Measurements from ENCODE around the gene PDE6G.

Gene PDE6G

GRCh38 chr17:81635973-81636504 lies 20.3 kb downstream of the PDE6G start:
- H3K23ac ChIP-seq (ENCODE audit: low read length in 2 of 2): no peak overlapping the region
- H3K4ac ChIP-seq (ENCODE audit: low read depth in 1 of 2, low read length in 2 of 2): peak overlapping the region in 1 of 2 experiments; percentile 74
- H2BK5ac ChIP-seq (ENCODE audit: low read depth, low read length, poor library complexity, severe bottlenecking): no peak overlapping the region
- H3K4me3 ChIP-seq (ENCODE audit: insufficient read depth in 1 of 2, low read depth in 1 of 2, low read length in 2 of 2): peak overlapping the region; percentile 75 to 89
- H3K9ac ChIP-seq (ENCODE audit: low read length): peak overlapping the region; percentile 99
- 35% methylated on average over 14 of the region's 18 CpGs for WGBS
- H2AK5ac ChIP-seq (ENCODE audit: low read length, severe bottlenecking): no peak overlapping the region
- H2AFZ ChIP-seq (ENCODE audit: low read depth, low read length): no peak overlapping the region
- H3K36me3 ChIP-seq (ENCODE audit: control insufficient read depth in 1 of 2, insufficient read depth in 2 of 2, low read depth in 1 of 2, low read length in 2 of 2): peaks cover 5 to 10% of the 10 kb centered on the region in 2 experiments
- H2BK120ac ChIP-seq (ENCODE audit: low read depth, low read length): no peak overlapping the region
- peaks cover 12% of the 10 kb centered on the region for H3K4me1 ChIP-seq (ENCODE audit: control insufficient read depth, insufficient read depth, low read depth, low read length)
- peak overlapping the region; percentile 82 for H3K4me2 ChIP-seq (ENCODE audit: low read length, poor library complexity, severe bottlenecking)
- H3K79me1 ChIP-seq (replicated peaks; ENCODE audit: low read length, poor library complexity, severe bottlenecking): no peaks in the 10 kb centered on the region
- H3K9me3 ChIP-seq (ENCODE audit: control insufficient read depth, low read length): no peaks in the 10 kb centered on the region
- H3K18ac ChIP-seq (ENCODE audit: low read depth in 1 of 2, low read length in 2 of 2): peak overlapping the region in 1 of 2 experiments; percentile 52
- H4K91ac ChIP-seq (ENCODE audit: low read length): peak overlapping the region; percentile 1
- no peak overlapping the region for H2BK15ac ChIP-seq (ENCODE audit: low read depth, poor library complexity, severe bottlenecking)
- no peak overlapping the region for H3K14ac ChIP-seq (ENCODE audit: low read length in 2 of 2)
- peak overlapping the region; percentile 92 for H3K27ac ChIP-seq (ENCODE audit: low read length, poor library complexity, severe bottlenecking)
- DNase-seq: no peak
- no peak overlapping the region for H2BK12ac ChIP-seq (ENCODE audit: low read length in 2 of 2)
- no peak overlapping the region for H4K8ac ChIP-seq (ENCODE audit: low read length)
- H3K27me3 ChIP-seq (ENCODE audit: control insufficient read depth in 1 of 2, insufficient read depth in 1 of 2, low read length in 2 of 2): no peaks in the 10 kb centered on the region

GRCh38 chr17:81635431-81635830 lies 20.9 kb downstream of the PDE6G start:
- no peaks in the 10 kb centered on the region for H3K9me3 ChIP-seq (ENCODE audit: control insufficient read depth, low read length)
- H3K4ac ChIP-seq (ENCODE audit: low read depth in 1 of 2, low read length in 2 of 2): no peak overlapping the region
- no peak for DNase-seq
- H4K8ac ChIP-seq (ENCODE audit: low read length): no peak overlapping the region
- H3K23ac ChIP-seq (ENCODE audit: low read length in 2 of 2): no peak overlapping the region
- H4K91ac ChIP-seq (ENCODE audit: low read length): no peak overlapping the region
- 95% methylated on average over 5 of the region's 5 CpGs for WGBS
- no peak overlapping the region for H2AFZ ChIP-seq (ENCODE audit: low read depth, low read length)
- H3K79me1 ChIP-seq (replicated peaks; ENCODE audit: low read length, poor library complexity, severe bottlenecking): peaks cover 2% of the 10 kb centered on the region
- no peak overlapping the region for H3K14ac ChIP-seq (ENCODE audit: low read length in 2 of 2)
- no peak overlapping the region for H3K27ac ChIP-seq (ENCODE audit: low read length, poor library complexity, severe bottlenecking)
- no peak overlapping the region for H2BK12ac ChIP-seq (ENCODE audit: low read length in 2 of 2)
- no peak overlapping the region for H2AK5ac ChIP-seq (ENCODE audit: low read length, severe bottlenecking)
- no peak overlapping the region for H2BK5ac ChIP-seq (ENCODE audit: low read depth, low read length, poor library complexity, severe bottlenecking)
- H3K4me3 ChIP-seq (ENCODE audit: insufficient read depth in 1 of 2, low read depth in 1 of 2, low read length in 2 of 2): peak overlapping the region in 1 of 2 experiments; percentile 89
- H2BK120ac ChIP-seq (ENCODE audit: low read depth, low read length): no peak overlapping the region
- no peak overlapping the region for H3K18ac ChIP-seq (ENCODE audit: low read depth in 1 of 2, low read length in 2 of 2)
- peak overlapping the region; percentile 99 for H3K9ac ChIP-seq (ENCODE audit: low read length)
- H3K4me2 ChIP-seq (ENCODE audit: low read length, poor library complexity, severe bottlenecking): peak overlapping the region; percentile 82
- H3K36me3 ChIP-seq (ENCODE audit: control insufficient read depth in 1 of 2, insufficient read depth in 2 of 2, low read depth in 1 of 2, low read length in 2 of 2): peaks cover 7 to 10% of the 10 kb centered on the region in 2 experiments
- H3K27me3 ChIP-seq (ENCODE audit: control insufficient read depth in 1 of 2, insufficient read depth in 1 of 2, low read length in 2 of 2): no peaks in the 10 kb centered on the region
- peaks cover 14% of the 10 kb centered on the region for H3K4me1 ChIP-seq (ENCODE audit: control insufficient read depth, insufficient read depth, low read depth, low read length)
- H2BK15ac ChIP-seq (ENCODE audit: low read depth, poor library complexity, severe bottlenecking): no peak overlapping the region

- H4K91ac ChIP-seq (ENCODE audit: low read length): no peak overlapping the region
- no peak overlapping the region for H3K18ac ChIP-seq (ENCODE audit: low read depth in 1 of 2, low read length in 2 of 2)
- no peaks in the 10 kb centered on the region for H3K9me3 ChIP-seq (ENCODE audit: control insufficient read depth, low read length)
- no peaks in the 10 kb centered on the region for H3K27me3 ChIP-seq (ENCODE audit: control insufficient read depth in 1 of 2, insufficient read depth in 1 of 2, low read length in 2 of 2)
- no peak overlapping the region for H3K4ac ChIP-seq (ENCODE audit: low read depth in 1 of 2, low read length in 2 of 2)
- H3K4me3 ChIP-seq (ENCODE audit: insufficient read depth in 1 of 2, low read depth in 1 of 2, low read length in 2 of 2): no peak overlapping the region
- H4K8ac ChIP-seq (ENCODE audit: low read length): no peak overlapping the region
- no peak overlapping the region for H3K4me2 ChIP-seq (ENCODE audit: low read length, poor library complexity, severe bottlenecking)
- H3K4me1 ChIP-seq (ENCODE audit: control insufficient read depth, insufficient read depth, low read depth, low read length): peaks cover 15% of the 10 kb centered on the region
- no peak overlapping the region for H3K27ac ChIP-seq (ENCODE audit: low read length, poor library complexity, severe bottlenecking)
- peaks cover 35 to 44% of the 10 kb centered on the region in 2 experiments for H3K36me3 ChIP-seq (ENCODE audit: control insufficient read depth in 1 of 2, insufficient read depth in 2 of 2, low read depth in 1 of 2, low read length in 2 of 2)
- H3K14ac ChIP-seq (ENCODE audit: low read length in 2 of 2): no peak overlapping the region
- H2BK15ac ChIP-seq (ENCODE audit: low read depth, poor library complexity, severe bottlenecking): no peak overlapping the region
- no peak overlapping the region for H3K23ac ChIP-seq (ENCODE audit: low read length in 2 of 2)
- no peak overlapping the region for H2AK5ac ChIP-seq (ENCODE audit: low read length, severe bottlenecking)
- H3K79me1 ChIP-seq (replicated peaks; ENCODE audit: low read length, poor library complexity, severe bottlenecking): peaks cover 8% of the 10 kb centered on the region
- H2BK5ac ChIP-seq (ENCODE audit: low read depth, low read length, poor library complexity, severe bottlenecking): no peak overlapping the region
- no peak overlapping the region for H3K9ac ChIP-seq (ENCODE audit: low read length)
- H2BK120ac ChIP-seq (ENCODE audit: low read depth, low read length): no peak overlapping the region
- no peak for DNase-seq
- no peak overlapping the region for H2BK12ac ChIP-seq (ENCODE audit: low read length in 2 of 2)
- no peak overlapping the region for H2AFZ ChIP-seq (ENCODE audit: low read depth, low read length)
- WGBS: 98% methylated on average over 7 of the region's 7 CpGs
Measured at GRCh38 chr17:81631482-81631881, 24.9 kb downstream of the PDE6G start.

GRCh38 chr17:81630274-81630673 lies 26.1 kb downstream of the PDE6G start:
- Histone ChIP-seq H3K27ac (ENCODE audit: low read length, poor library complexity, severe bottlenecking) (no peak overlapping the region), H2AK5ac (ENCODE audit: low read length, severe bottlenecking) (no peak overlapping the region), H3K27me3 (ENCODE audit: control insufficient read depth in 1 of 2, insufficient read depth in 1 of 2, low read length in 2 of 2) (no peaks in the 10 kb centered on the region), H3K18ac (ENCODE audit: low read depth in 1 of 2, low read length in 2 of 2) (no peak overlapping the region), H4K8ac (ENCODE audit: low read length) (no peak overlapping the region), H3K36me3 (ENCODE audit: control insufficient read depth in 1 of 2, insufficient read depth in 2 of 2, low read depth in 1 of 2, low read length in 2 of 2) (peaks cover 45 to 52% of the 10 kb centered on the region in 2 experiments), H2AFZ (ENCODE audit: low read depth, low read length) (no peak overlapping the region), H3K9me3 (ENCODE audit: control insufficient read depth, low read length) (no peaks in the 10 kb centered on the region), H3K4me3 (ENCODE audit: insufficient read depth in 1 of 2, low read depth in 1 of 2, low read length in 2 of 2) (no peak overlapping the region), H3K14ac (ENCODE audit: low read length in 2 of 2) (no peak overlapping the region), H3K4ac (ENCODE audit: low read depth in 1 of 2, low read length in 2 of 2) (no peak overlapping the region), H3K9ac (ENCODE audit: low read length) (no peak overlapping the region), H3K23ac (ENCODE audit: low read length in 2 of 2) (no peak overlapping the region), H4K91ac (ENCODE audit: low read length) (no peak overlapping the region), H2BK12ac (ENCODE audit: low read length in 2 of 2) (no peak overlapping the region), H3K4me2 (ENCODE audit: low read length, poor library complexity, severe bottlenecking) (no peak overlapping the region), H2BK15ac (ENCODE audit: low read depth, poor library complexity, severe bottlenecking) (no peak overlapping the region), H3K4me1 (ENCODE audit: control insufficient read depth, insufficient read depth, low read depth, low read length) (peaks cover 12% of the 10 kb centered on the region), H3K79me1 (replicated peaks; ENCODE audit: low read length, poor library complexity, severe bottlenecking) (peaks cover 8% of the 10 kb centered on the region), H2BK5ac (ENCODE audit: low read depth, low read length, poor library complexity, severe bottlenecking) (no peak overlapping the region), H2BK120ac (ENCODE audit: low read depth, low read length) (no peak overlapping the region)
- 92% methylated on average over 8 of the region's 8 CpGs for WGBS
- DNase-seq: no peak
